Ovary (tissue), 9 donors: Measurements from ENCODE around the gene HS3ST4. TPM values are rescaled to one million over a fixed set of nuclear protein-coding genes. Genes with fewer than 3 reads are reported as not detected.

Source experiments
- DNase-seq, 5 donors: peaks; one replicate each; pipeline ENCODE4 v3.0.0-alpha.2; 2019 to 2020
- H3K27ac ChIP-seq, 2 donors: fragments of 200-600 bp; one replicate each; pipeline versions ENCODE4 v1.5.1 to v1.8.0; 2019 to 2022
- H3K27me3 ChIP-seq: fragments of 200-600 bp; one replicate; pipeline ENCODE4 v1.8.0; 2022
- H3K36me3 ChIP-seq: fragments of 200-600 bp; sonication (generic); one replicate; pipeline ENCODE4 v1.5.1; 2019
- H3K4me1 ChIP-seq: one replicate; pipeline ENCODE4 v1.8.1; 2013; ENCODE audit warnings: mild to moderate bottlenecking, moderate library complexity; ENCODE audit not compliant: insufficient read depth
- H3K4me3 ChIP-seq: fragments of 200-600 bp; sonication (generic); one replicate; pipeline ENCODE4 v1.5.1; 2017
- H3K9me3 ChIP-seq, 2 donors: fragments of 200-600 bp in 1 of 2; sonication (generic) in 1 of 2; one replicate each; pipeline versions ENCODE4 v1.5.1 to v1.8.1; 2013 to 2019; ENCODE audit warnings: mild to moderate bottlenecking in 1 of 2, moderate library complexity in 1 of 2
- EP300 ChIP-seq: sonication (generic); formaldehyde crosslinking; IDR thresholded peaks from one replicate; pipeline ENCODE4 v1.6.1; 2017; ENCODE audit warnings: antibody characterized with exemption
- POLR2A ChIP-seq: fragments of 450-650 bp; IDR thresholded peaks from one replicate; pipeline ENCODE4 v1.6.1; 2017; ENCODE audit warnings: antibody characterized with exemption, mild to moderate bottlenecking, moderate library complexity
- WGBS, 3 donors: extraction: QIAGEN DNeasy Blood & Tissue Kit in 1 of 3; methylation state at CpG; one replicate each; pipeline versions ENCODE4 v1.1.5 to v1.1.7; 2013 to 2017; 5-methylcytosine and 5-hydroxymethylcytosine counted together
- intact Hi-C, 4 donors: fragments of 100-400 bp; cut with DNase I; formaldehyde crosslinking; loops; one replicate each; pipeline versions ENCODE4 v1.11.0 to v1.15.1; 2022 to 2023
- polyA plus RNA-seq, 2 donors: library from polyadenylated mRNA; stranded (reverse); fragments of 200-250 nt in 1 of 2; fragments of 350-450 nt in 1 of 2; fragmentation: Illumina TruSeq in 1 of 2; extraction: RNeasy Lipid Tissue Mini Kit (QIAGEN cat#74804) in 1 of 2; gene quantifications; one replicate each; pipeline ENCODE4 v1.2.3, GENCODE V29; 2013 to 2014
- total RNA-seq, 7 donors: library from RNA; depleted of rRNA in 2 of 7; stranded (reverse); fragments of >200 nt in 2 of 7; fragmentation: NEBNext Ultra II Directional in 3 of 7; extraction: Animal tissue kit (Norgen Biotek cat#: 25700) in 3 of 7; gene quantifications; one replicate each; pipeline versions ENCODE4 v1.1.0 to v1.2.4, GENCODE V29; 2016 to 2023
- TF ChIP-seq, protein P1 (sequence below), 3 donors: fragments of 450-650 bp in 2 of 3; fragments of 200-600 bp in 1 of 3; IDR thresholded peaks; one replicate each; pipeline versions ENCODE4 v1.5.1 to v1.8.0; 2016 to 2022; ENCODE audit warnings: antibody characterized with exemption in 3 of 3, mild to moderate bottlenecking in 1 of 3
- donor health status: DM: no; HTN: no; CAD: no; lungs with moderate emphysema.
- donor health status: DM: no; HTN: no; CAD: no.
- donor health status: Bipolar disorder and iron deficiency.
- donor health status: DM: yes; HTN: yes; CAD: no.
- donor health status: DM: no; HTN: no; CAD: no.
- donor health status: DM: yes; HTN: yes; CAD: no.

HS3ST4 gene
- total and polyA plus RNA-seq, 9 donors = 0.10 to 0.34 TPM; not detected in 7

GRCh38 chr16:25832291-25832690 is 140.5 kb downstream of the HS3ST4 start:
- no peak for DNase-seq
- WGBS, 3 donors = 73 to 84% (median 77%) methylated on average over 4 of the region's 4 CpGs
- no peaks in the 10 kb centered on the region for H3K27me3 ChIP-seq
- TF ChIP-seq EP300 = no peak
- H3K27ac ChIP-seq = no peak overlapping the region
- no peaks in the 10 kb centered on the region for H3K9me3 ChIP-seq
- H3K36me3 ChIP-seq = no peaks in the 10 kb centered on the region
- H3K4me3 ChIP-seq = no peak overlapping the region
- H3K4me1 ChIP-seq = no peaks in the 10 kb centered on the region
- intact Hi-C loops = no loop called here

DNA sequence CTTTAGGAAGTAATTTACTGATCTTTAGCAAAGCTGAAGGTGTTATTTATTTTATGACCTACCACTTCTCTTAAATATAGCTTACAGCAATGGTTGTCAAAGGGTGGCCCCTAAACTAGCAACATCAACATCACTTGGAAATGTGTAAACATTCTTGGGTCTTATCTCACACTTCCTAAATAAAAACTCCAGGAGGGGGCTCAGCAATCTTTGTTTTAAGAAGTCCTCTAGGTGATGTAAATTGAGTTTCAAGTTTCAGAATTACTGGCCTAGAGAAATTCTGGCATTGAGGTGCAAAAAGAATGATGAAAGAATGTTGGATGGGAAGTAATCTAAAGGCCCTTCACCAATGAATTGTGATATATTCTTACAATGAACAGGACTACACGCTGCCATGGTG is 142.3 kb downstream of the HS3ST4 start:
- H3K27ac ChIP-seq = no peak overlapping the region
- no peak for TF ChIP-seq POLR2A
- intact Hi-C loops = no loop called here
- no peaks in the 10 kb centered on the region for H3K9me3 ChIP-seq
- H3K36me3 ChIP-seq = no peaks in the 10 kb centered on the region
- H3K4me1 ChIP-seq = no peaks in the 10 kb centered on the region
- no peak overlapping the region for H3K4me3 ChIP-seq
- no peaks in the 10 kb centered on the region for H3K27me3 ChIP-seq
- no peak for DNase-seq
- WGBS, 3 donors = 74 to 78% (median 76%) methylated on average over 1 of the region's 1 CpG

- H3K9me3 ChIP-seq = no peaks in the 10 kb centered on the region
- no peaks in the 10 kb centered on the region for H3K4me1 ChIP-seq
- WGBS, 3 donors = 56 to 65% (median 62%) methylated on average over 2 of the region's 2 CpGs
- H3K4me3 ChIP-seq = no peak overlapping the region
- intact Hi-C loops = no loop called here
- DNase-seq = no peak
- H3K36me3 ChIP-seq = no peaks in the 10 kb centered on the region
- no peak overlapping the region for H3K27ac ChIP-seq
- TF ChIP-seq, protein P1, sequence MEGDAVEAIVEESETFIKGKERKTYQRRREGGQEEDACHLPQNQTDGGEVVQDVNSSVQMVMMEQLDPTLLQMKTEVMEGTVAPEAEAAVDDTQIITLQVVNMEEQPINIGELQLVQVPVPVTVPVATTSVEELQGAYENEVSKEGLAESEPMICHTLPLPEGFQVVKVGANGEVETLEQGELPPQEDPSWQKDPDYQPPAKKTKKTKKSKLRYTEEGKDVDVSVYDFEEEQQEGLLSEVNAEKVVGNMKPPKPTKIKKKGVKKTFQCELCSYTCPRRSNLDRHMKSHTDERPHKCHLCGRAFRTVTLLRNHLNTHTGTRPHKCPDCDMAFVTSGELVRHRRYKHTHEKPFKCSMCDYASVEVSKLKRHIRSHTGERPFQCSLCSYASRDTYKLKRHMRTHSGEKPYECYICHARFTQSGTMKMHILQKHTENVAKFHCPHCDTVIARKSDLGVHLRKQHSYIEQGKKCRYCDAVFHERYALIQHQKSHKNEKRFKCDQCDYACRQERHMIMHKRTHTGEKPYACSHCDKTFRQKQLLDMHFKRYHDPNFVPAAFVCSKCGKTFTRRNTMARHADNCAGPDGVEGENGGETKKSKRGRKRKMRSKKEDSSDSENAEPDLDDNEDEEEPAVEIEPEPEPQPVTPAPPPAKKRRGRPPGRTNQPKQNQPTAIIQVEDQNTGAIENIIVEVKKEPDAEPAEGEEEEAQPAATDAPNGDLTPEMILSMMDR (IDR thresholded peaks at IDR 0.05) = no peak
- TF ChIP-seq EP300 (no peak), POLR2A (no peak)
- H3K27me3 ChIP-seq = no peaks in the 10 kb centered on the region
These were observed 143.4 kb downstream of the HS3ST4 start for GRCh38 chr16:25835126-25835525.

GRCh38 chr16:25838724-25839186 is 147.0 kb downstream of the HS3ST4 start:
- no peak for DNase-seq
- Histone ChIP-seq H3K27ac (no peak overlapping the region), H3K4me3 (no peak overlapping the region), H3K4me1 (no peaks in the 10 kb centered on the region), H3K27me3 (no peaks in the 10 kb centered on the region), H3K36me3 (no peaks in the 10 kb centered on the region), H3K9me3 (no peaks in the 10 kb centered on the region)
- 4 to 12% (median 4%) methylated on average over 6 of the region's 6 CpGs for WGBS, 3 donors
- TF ChIP-seq, protein P1 (IDR thresholded peaks at IDR 0.05) = no peak
- TF ChIP-seq EP300 (no peak), POLR2A (no peak)
- intact Hi-C loops = no loop called here

- Histone ChIP-seq H3K36me3 (no peaks in the 10 kb centered on the region), H3K27ac (no peak overlapping the region), H3K27me3 (no peaks in the 10 kb centered on the region), H3K4me3 (no peak overlapping the region), H3K4me1 (no peaks in the 10 kb centered on the region), H3K9me3 (no peaks in the 10 kb centered on the region)
- DNase-seq = no peak
- WGBS, 3 donors = 57 to 72% (median 69%) methylated on average over 3 of the region's 3 CpGs
- intact Hi-C loops = no loop called here
- TF ChIP-seq POLR2A = no peak
- no peak for TF ChIP-seq EP300
- TF ChIP-seq, protein P1 (IDR thresholded peaks at IDR 0.05) = no peak
These were observed 150.0 kb downstream of the HS3ST4 start for GRCh38 chr16:25841761-25842160.

- Histone ChIP-seq H3K27me3 (no peaks in the 10 kb centered on the region), H3K27ac (no peak overlapping the region), H3K4me3 (no peak overlapping the region), H3K4me1 (no peaks in the 10 kb centered on the region), H3K36me3 (no peaks in the 10 kb centered on the region), H3K9me3 (no peaks in the 10 kb centered on the region)
- WGBS, 3 donors = 65 to 70% (median 69%) methylated on average over 3 of the region's 3 CpGs
- intact Hi-C loops = no loop called here
- TF ChIP-seq EP300 (no peak), POLR2A (no peak)
- TF ChIP-seq, protein P1 (IDR thresholded peaks at IDR 0.05) = no peak
- DNase-seq = no peak
These were observed 154.1 kb downstream of the HS3ST4 start for GRCh38 chr16:25845901-25846300.
